A549 treated with AZD9567 at 1 μM for 4 hours (cell line): Measurements from ENCODE around the gene CXCR4. TPM values are rescaled to one million over a fixed set of nuclear protein-coding genes. Genes with fewer than 3 reads are reported as not detected.

ENCODE experiments used
- total RNA-seq: library from RNA; stranded (reverse); fragments of 200-300 nt; extraction: Qiagen RNA extraction; gene quantifications from 5 replicates; pipeline ENCODE4 v1.2.3, GENCODE V29; 2022; ENCODE audit not compliant: insufficient read depth

Gene CXCR4
- total RNA-seq: 0.46 to 0.88 TPM (median 0.70 TPM) in 4 of 5 replicates, not detected in the other

DNA sequence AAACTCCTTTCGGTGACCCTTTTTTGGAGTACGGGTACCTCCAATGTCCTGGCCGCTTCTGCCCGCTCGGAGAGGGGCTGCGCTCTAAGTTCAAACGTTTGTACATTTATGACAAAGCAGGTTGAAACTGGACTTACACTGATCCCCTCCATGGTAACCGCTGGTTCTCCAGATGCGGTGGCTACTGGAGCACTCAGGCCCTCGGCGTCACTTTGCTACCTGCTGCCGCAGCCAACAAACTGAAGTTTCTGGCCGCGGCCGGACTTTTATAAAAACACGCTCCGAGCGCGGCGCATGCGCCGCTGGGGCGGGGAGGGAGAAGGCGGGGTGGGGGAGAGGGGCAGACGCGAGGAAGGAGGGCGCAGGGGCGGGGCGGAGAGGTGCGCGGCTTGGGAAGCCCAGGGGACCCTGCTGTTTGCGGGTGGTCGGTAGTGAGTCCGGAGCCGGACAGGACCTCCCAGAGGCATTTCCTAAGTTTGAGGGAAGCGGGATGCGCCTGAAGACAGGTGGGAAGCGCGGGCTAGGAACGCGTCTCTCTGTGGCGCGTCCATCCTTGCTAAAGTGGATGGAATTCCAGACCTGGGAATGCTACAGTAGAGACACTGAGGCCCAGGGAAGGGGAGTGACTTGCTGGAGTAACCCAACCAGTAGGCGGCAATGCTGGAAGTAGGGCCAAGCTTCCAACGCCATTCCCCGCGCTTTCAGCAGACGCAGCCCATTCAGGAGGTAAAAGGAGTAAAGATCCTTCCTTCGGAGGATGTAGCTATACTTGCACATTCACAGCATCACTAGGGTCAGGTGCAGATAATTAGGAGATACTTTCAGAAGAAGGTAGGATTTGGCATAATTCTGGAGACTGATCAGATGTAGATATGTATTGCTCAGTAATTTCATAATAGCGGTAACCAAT is at the start of gene CXCR4:
CXCR4 (minus strand) TSS at position 241 of the 910 bp plus-strand sequence; CDS start at position 152, 89 bp downstream.

Other genes starting within 250 kb of the CXCR4 start
- 45.8 to 61.2 TPM (median 47.9 TPM) in 5 replicates for gene MCM6, start 241.7 kb downstream of the CXCR4 start, total RNA-seq
- 49.4 to 69.0 TPM (median 52.9 TPM) in 5 replicates for gene DARS1, start 132.5 kb downstream of the CXCR4 start, total RNA-seq